Measurements from ENCODE around the gene SUMO1.

SUMO1 gene

DNA sequence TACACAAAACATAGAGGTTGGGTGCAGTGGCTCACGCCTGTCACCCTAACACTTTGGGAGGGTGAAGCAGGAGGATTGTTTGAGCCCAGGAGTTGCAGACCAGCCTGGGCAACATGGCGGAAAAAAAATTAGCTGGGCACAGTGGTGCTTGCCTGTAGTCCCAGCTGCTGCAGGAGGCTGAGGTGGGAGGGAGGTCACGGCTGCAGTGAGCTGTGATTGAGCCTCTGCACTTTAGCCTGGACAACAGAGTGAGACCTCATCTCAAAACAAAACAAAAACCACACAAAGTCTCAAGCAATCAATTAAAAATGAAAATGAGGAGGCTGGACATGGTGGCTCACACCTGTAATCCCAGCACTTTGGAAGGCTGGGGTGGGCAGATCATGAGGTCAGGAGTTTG, 32.1 kb upstream of the SUMO1 start:
- TF ChIP-seq, protein P1, sequence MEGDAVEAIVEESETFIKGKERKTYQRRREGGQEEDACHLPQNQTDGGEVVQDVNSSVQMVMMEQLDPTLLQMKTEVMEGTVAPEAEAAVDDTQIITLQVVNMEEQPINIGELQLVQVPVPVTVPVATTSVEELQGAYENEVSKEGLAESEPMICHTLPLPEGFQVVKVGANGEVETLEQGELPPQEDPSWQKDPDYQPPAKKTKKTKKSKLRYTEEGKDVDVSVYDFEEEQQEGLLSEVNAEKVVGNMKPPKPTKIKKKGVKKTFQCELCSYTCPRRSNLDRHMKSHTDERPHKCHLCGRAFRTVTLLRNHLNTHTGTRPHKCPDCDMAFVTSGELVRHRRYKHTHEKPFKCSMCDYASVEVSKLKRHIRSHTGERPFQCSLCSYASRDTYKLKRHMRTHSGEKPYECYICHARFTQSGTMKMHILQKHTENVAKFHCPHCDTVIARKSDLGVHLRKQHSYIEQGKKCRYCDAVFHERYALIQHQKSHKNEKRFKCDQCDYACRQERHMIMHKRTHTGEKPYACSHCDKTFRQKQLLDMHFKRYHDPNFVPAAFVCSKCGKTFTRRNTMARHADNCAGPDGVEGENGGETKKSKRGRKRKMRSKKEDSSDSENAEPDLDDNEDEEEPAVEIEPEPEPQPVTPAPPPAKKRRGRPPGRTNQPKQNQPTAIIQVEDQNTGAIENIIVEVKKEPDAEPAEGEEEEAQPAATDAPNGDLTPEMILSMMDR (IDR thresholded peaks at IDR 0.05) = no peak
- intact Hi-C loops (cut with DNase I; ENCODE audit: low total_unique reads) = loop anchor here (10.0 kb wide), 1 partner anchor 104 kb away; the partner anchor contains the start of gene BMPR2
- H3K4me3 ChIP-seq = no peak overlapping the region
- H3K36me3 ChIP-seq = peaks cover 2 to 3% (median 2%) of the 10 kb centered on the region in 3 donors
- no peak for DNase-seq
- peaks cover 0 to 32% (median 11%) of the 10 kb centered on the region in 4 donors for H3K4me1 ChIP-seq
- no peaks in the 10 kb centered on the region for H3K27me3 ChIP-seq
- no peaks in the 10 kb centered on the region for H3K9me3 ChIP-seq
- no peak overlapping the region for H3K27ac ChIP-seq

DNA sequence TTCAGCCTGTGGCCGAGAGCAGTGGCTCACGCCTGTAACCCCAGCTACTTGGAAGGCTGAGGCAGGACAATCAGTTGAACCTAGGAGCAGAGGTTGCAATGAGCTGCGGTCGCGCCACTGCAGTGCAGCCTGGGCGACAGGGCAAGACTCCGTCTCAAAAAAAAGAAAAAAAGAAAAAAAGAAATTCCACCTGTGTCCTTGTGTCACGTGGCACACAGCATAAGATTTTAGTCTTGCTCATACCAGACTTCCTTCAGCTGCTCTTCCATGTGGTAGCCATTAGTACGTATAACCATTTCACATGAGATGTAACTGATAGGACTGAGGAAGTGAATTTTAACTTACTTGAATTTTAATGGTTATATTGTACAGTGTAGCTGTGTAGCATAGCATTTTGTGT, 31.2 kb upstream of the SUMO1 start:
- no peak for DNase-seq
- Histone ChIP-seq H3K9me3 (no peaks in the 10 kb centered on the region), H3K36me3 (no peaks in the 10 kb centered on the region), H3K27ac (no peak overlapping the region), H3K4me3 (no peak overlapping the region), H3K27me3 (no peaks in the 10 kb centered on the region), H3K4me1 (peaks cover 0 to 36% (median 11%) of the 10 kb centered on the region in 4 donors)
- intact Hi-C loops (cut with DNase I; ENCODE audit: low total_unique reads) = no loop called here
- TF ChIP-seq, protein P1 (IDR thresholded peaks at IDR 0.05) = no peak

DNA sequence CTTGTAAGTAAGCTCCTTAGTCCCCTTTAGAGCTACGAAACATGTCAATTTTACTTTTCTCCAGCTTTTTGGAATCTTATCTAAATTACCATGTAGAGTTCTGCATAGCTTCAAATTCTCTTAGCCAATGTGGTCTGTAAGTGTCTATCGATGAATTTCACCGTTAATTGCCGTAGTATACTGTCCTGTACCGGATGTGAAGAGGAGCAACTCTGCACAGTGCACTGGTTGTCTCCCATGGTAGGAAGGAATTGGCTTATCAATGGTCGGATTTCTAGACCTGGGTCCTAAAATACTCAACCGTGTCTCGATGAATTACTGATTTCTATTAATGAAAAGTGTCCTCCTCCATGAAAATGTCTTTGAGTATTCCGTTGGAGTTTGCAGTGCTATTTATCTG, 29.1 kb upstream of the SUMO1 start:
- Histone ChIP-seq H3K4me3 (peak overlapping the region; percentile 76 to 86), H3K27me3 (no peaks in the 10 kb centered on the region), H3K4me1 (peaks cover 0 to 38% (median 11%) of the 10 kb centered on the region in 4 donors), H3K36me3 (no peaks in the 10 kb centered on the region), H3K9me3 (no peaks in the 10 kb centered on the region), H3K27ac (no peak overlapping the region)
- intact Hi-C loops (cut with DNase I; ENCODE audit: low total_unique reads) = no loop called here
- TF ChIP-seq, protein P1 (IDR thresholded peaks at IDR 0.05) = no peak
- no peak for DNase-seq

DNA sequence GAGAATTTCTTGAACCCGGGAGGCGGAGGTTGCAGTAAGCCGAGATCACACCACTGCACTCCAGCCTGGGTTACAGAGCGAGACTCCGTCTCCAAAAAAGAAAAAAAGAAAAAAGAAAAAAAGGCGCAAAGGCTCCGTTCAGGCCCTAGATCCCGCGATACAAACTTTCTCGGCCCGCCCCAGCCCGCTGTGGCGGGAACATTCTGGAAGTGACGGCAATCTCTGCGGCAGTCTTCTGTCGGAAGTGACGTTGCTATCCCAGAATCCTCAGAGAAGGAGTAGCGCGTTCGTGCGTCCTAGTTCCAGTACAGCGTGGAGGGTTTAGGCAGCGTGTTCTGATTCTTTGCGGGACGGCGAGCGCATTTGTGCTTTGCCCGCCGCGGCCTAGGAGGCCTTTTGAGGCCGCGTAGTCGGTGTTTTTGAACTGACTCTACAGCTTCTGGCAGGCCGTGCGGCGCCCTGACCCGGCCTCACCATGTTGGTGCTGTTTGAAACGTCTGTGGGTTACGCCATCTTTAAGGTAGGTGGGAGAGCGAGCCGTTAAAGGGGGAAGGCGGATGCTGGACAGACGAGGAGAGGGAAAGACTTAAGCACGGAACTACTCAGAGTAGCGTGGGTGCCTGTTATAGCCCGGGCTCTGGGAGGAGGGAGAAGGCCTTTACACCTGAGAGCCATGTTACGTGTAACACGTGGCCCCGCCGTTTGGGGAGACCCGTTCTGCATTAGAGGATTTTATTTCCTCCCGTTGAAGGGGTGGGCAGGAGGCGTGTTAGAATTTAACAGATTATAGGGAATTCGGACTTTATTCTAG, 27.3 kb upstream of the SUMO1 start, which contains the start of gene NOP58:
Gene NOP58 (plus strand): TSS at position 297 of the 811 bp plus-strand sequence. CDS start 179 bp downstream, at position 476.
- Histone ChIP-seq H3K27ac (peak within 1 kb of the TSS; percentile 86 to 98), H3K36me3 (no peaks in the 10 kb centered on the region), H3K4me3 (peak within 1 kb of the TSS; percentile 76 to 86), H3K27me3 (no peaks in the 10 kb centered on the region), H3K4me1 (peaks cover 0 to 38% (median 11%) of the 10 kb centered on the region in 4 donors), H3K9me3 (no peaks in the 10 kb centered on the region)
- TF ChIP-seq, protein P1 (IDR thresholded peaks at IDR 0.05) = no peak
- DNase-seq = peak; percentile 93 to 96
- intact Hi-C loops (cut with DNase I; ENCODE audit: low total_unique reads) = no loop called here

DNA sequence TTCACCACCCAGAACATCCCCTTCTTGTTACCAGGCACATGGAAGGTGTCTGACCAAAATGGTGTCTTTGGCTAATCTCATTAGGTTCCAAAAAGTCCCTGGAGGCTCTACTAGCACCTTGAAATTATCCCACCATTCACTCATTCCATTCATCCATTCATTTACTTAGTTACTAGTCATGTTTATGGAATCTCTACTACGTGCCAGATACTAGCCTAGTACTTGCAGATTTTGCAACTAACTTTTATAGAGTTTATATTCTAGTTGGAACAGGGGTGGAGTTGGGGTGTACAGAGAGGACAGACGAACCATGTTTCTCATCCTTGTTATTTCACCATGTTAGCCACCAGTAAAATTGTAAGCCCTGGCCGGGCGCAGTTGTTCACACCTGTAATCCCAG, 23.1 kb upstream of the SUMO1 start:
- intact Hi-C loops (cut with DNase I; ENCODE audit: low total_unique reads) = no loop called here
- no peaks in the 10 kb centered on the region for H3K36me3 ChIP-seq
- no peaks in the 10 kb centered on the region for H3K27me3 ChIP-seq
- peaks cover 0 to 7% (median 0%) of the 10 kb centered on the region in 4 donors for H3K4me1 ChIP-seq
- H3K4me3 ChIP-seq = no peak overlapping the region
- DNase-seq = no peak
- H3K27ac ChIP-seq = no peak overlapping the region
- TF ChIP-seq, protein P1 (IDR thresholded peaks at IDR 0.05) = no peak
- no peaks in the 10 kb centered on the region for H3K9me3 ChIP-seq

All from tibial artery (tissue), 4 donors.